ENCODE measurements around the gene GLT6D1. TPM values are rescaled to one million over a fixed set of nuclear protein-coding genes. Genes with fewer than 3 reads are reported as not detected.

GLT6D1 gene
- total RNA-seq, 1 donor from 2014 or later = not detected

- Histone ChIP-seq H3K36me3 (no peaks in the 10 kb centered on the region), H3K4me1 (no peaks in the 10 kb centered on the region), H3K27me3 (ENCODE audit: low read depth) (peaks cover 91% of the 10 kb centered on the region), H3K27ac (replicated peaks) (no peak overlapping the region), H3K4me3 (no peak overlapping the region), H3K9me3 (replicated peaks) (no peaks in the 10 kb centered on the region)
- no peak for TF ChIP-seq CTCF (IDR thresholded peaks at IDR 0.05; ENCODE audit: borderline replicate concordance)
- intact Hi-C loops (cut with micrococcal nuclease) = no loop called here
- DNase-seq = no peak
Measured at GRCh38 chr9:135618866-135619598, 20.3 kb downstream of the GLT6D1 start.

GRCh38 chr9:135617991-135618411 is 21.3 kb downstream of the GLT6D1 start:
- H3K27ac ChIP-seq (replicated peaks) = no peak overlapping the region
- no peaks in the 10 kb centered on the region for H3K9me3 ChIP-seq (replicated peaks)
- H3K36me3 ChIP-seq = no peaks in the 10 kb centered on the region
- no peaks in the 10 kb centered on the region for H3K4me1 ChIP-seq
- no peak overlapping the region for H3K4me3 ChIP-seq
- intact Hi-C loops (cut with micrococcal nuclease) = no loop called here
- TF ChIP-seq CTCF (IDR thresholded peaks at IDR 0.05; ENCODE audit: borderline replicate concordance) = no peak
- DNase-seq = no peak
- H3K27me3 ChIP-seq (ENCODE audit: low read depth) = peaks cover 93% of the 10 kb centered on the region

GRCh38 chr9:135617538-135617900 is 21.8 kb downstream of the GLT6D1 start:
- H3K36me3 ChIP-seq = no peaks in the 10 kb centered on the region
- DNase-seq = no peak
- H3K27me3 ChIP-seq (ENCODE audit: low read depth) = peaks cover 93% of the 10 kb centered on the region
- no peaks in the 10 kb centered on the region for H3K4me1 ChIP-seq
- intact Hi-C loops (cut with micrococcal nuclease) = no loop called here
- H3K27ac ChIP-seq (replicated peaks) = no peak overlapping the region
- H3K9me3 ChIP-seq (replicated peaks) = no peaks in the 10 kb centered on the region
- no peak overlapping the region for H3K4me3 ChIP-seq
- no peak for TF ChIP-seq CTCF (IDR thresholded peaks at IDR 0.05; ENCODE audit: borderline replicate concordance)

- no peak for DNase-seq
- Histone ChIP-seq H3K4me3 (no peak overlapping the region), H3K4me1 (no peaks in the 10 kb centered on the region), H3K36me3 (no peaks in the 10 kb centered on the region), H3K27ac (replicated peaks) (no peak overlapping the region), H3K27me3 (ENCODE audit: low read depth) (peaks cover 95% of the 10 kb centered on the region), H3K9me3 (replicated peaks) (no peaks in the 10 kb centered on the region)
- intact Hi-C loops (cut with micrococcal nuclease) = no loop called here
- no peak for TF ChIP-seq CTCF (IDR thresholded peaks at IDR 0.05; ENCODE audit: borderline replicate concordance)
Measured at GRCh38 chr9:135616619-135617537, 22.5 kb downstream of the GLT6D1 start.

- intact Hi-C loops (cut with micrococcal nuclease) = no loop called here
- no peak for TF ChIP-seq CTCF (IDR thresholded peaks at IDR 0.05; ENCODE audit: borderline replicate concordance)
Measured at GRCh38 chr9:135615666-135616618, 23.4 kb downstream of the GLT6D1 start.

More at GRCh38 chr9:135615666-135616618, 23.4 kb downstream of the GLT6D1 start:
- H3K36me3 ChIP-seq = no peaks in the 10 kb centered on the region
- DNase-seq = no peak
- no peak overlapping the region for H3K27ac ChIP-seq (replicated peaks)
- no peaks in the 10 kb centered on the region for H3K4me1 ChIP-seq
- H3K27me3 ChIP-seq (ENCODE audit: low read depth) = peaks cover 95% of the 10 kb centered on the region
- no peak overlapping the region for H3K4me3 ChIP-seq
- H3K9me3 ChIP-seq (replicated peaks) = no peaks in the 10 kb centered on the region

All from left ventricle myocardium inferior (tissue), 1 donor.